Measurements from ENCODE around the gene RAB31. TPM values are rescaled to one million over a fixed set of nuclear protein-coding genes. Genes with fewer than 3 reads are reported as not detected.

RAB31 gene
- polyA plus RNA-seq, 1 of the 3 experiments (the other 2 are of a cell fraction), result 23.0 TPM

- Histone ChIP-seq H2AFZ (ENCODE audit: low read depth) (no peak overlapping the region), H3K9me3 (peaks cover 4% of the 10 kb centered on the region; the same call in 1 of the 2 replicates), H3K9me2 (no peaks in the 10 kb centered on the region), H3K79me2 (ENCODE audit: insufficient read depth) (no peaks in the 10 kb centered on the region), H3K9ac (no peak overlapping the region), H3K27me3 (ENCODE audit: insufficient read depth) (no peaks in the 10 kb centered on the region), H3K27ac (ENCODE audit: low read depth in 2 of 2, low read length in 1 of 2) (no peak overlapping the region), H3K4me2 (no peak overlapping the region), H3F3A (replicated peaks; ENCODE audit: insufficient read depth) (no peaks in the 10 kb centered on the region), H3K4me1 (ENCODE audit: control insufficient read depth in 1 of 2, insufficient read depth in 2 of 2, low read depth in 1 of 2, low read length in 1 of 2) (peaks cover 0 to 2% of the 10 kb centered on the region in 2 experiments; a peak in 1 of 4 replicates), H3K4me3 (ENCODE audit: low read depth in 2 of 2, low read length in 1 of 2) (no peak overlapping the region), H4K20me1 (ENCODE audit: insufficient read depth) (no peaks in the 10 kb centered on the region), H3K36me3 (replicated peaks in 1 of 2; ENCODE audit: control insufficient read depth in 1 of 2, insufficient read depth in 2 of 2, low read length in 1 of 2) (peaks cover 0 to 12% of the 10 kb centered on the region in 2 experiments)
- TF ChIP-seq TEAD4 (IDR thresholded peaks at IDR 0.05; ENCODE audit: borderline replicate concordance, insufficient read depth) (no peak), FOSL2 (IDR thresholded peaks at IDR 0.05; ENCODE audit: borderline replicate concordance, low read depth) (no peak), SMC3 (IDR thresholded peaks at IDR 0.05; ENCODE audit: low read depth, low read length) (no peak), YY1 (IDR thresholded peaks at IDR 0.05; ENCODE audit: low read depth) (no peak), NRF1 (IDR thresholded peaks at IDR 0.05; ENCODE audit: low read depth, low read length) (no peak), GABPA (IDR thresholded peaks at IDR 0.05; ENCODE audit: low read depth) (no peak), RAD21 (IDR thresholded peaks at IDR 0.05; ENCODE audit: low read length) (no peak), POLR2AphosphoS5 (IDR thresholded peaks at IDR 0.05; ENCODE audit: low read depth, low read length) (no peak), FOXJ3 (CRISPR knock-in tag; IDR thresholded peaks at IDR 0.05) (no peak), ELF1 (IDR thresholded peaks at IDR 0.05) (no peak), TCF12 (IDR thresholded peaks at IDR 0.05) (no peak), IRF3 (IDR thresholded peaks at IDR 0.05; ENCODE audit: low read depth, low read length) (no peak), PBX3 (IDR thresholded peaks at IDR 0.05) (no peak), MXI1 (IDR thresholded peaks at IDR 0.05; ENCODE audit: low read depth, low read length) (no peak), RCOR1 (IDR thresholded peaks at IDR 0.05; ENCODE audit: low read length) (no peak), TAF1 (IDR thresholded peaks at IDR 0.05; ENCODE audit: borderline replicate concordance, low read depth, low read length) (no peak), EZH2phosphoT487 (IDR thresholded peaks at IDR 0.05; ENCODE audit: borderline replicate concordance, low read depth) (no peak)
- TF ChIP-seq, protein P1, sequence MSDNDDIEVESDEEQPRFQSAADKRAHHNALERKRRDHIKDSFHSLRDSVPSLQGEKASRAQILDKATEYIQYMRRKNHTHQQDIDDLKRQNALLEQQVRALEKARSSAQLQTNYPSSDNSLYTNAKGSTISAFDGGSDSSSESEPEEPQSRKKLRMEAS (IDR thresholded peaks at IDR 0.05; ENCODE audit: low read depth), result no peak
- TF ChIP-seq, protein P2, sequence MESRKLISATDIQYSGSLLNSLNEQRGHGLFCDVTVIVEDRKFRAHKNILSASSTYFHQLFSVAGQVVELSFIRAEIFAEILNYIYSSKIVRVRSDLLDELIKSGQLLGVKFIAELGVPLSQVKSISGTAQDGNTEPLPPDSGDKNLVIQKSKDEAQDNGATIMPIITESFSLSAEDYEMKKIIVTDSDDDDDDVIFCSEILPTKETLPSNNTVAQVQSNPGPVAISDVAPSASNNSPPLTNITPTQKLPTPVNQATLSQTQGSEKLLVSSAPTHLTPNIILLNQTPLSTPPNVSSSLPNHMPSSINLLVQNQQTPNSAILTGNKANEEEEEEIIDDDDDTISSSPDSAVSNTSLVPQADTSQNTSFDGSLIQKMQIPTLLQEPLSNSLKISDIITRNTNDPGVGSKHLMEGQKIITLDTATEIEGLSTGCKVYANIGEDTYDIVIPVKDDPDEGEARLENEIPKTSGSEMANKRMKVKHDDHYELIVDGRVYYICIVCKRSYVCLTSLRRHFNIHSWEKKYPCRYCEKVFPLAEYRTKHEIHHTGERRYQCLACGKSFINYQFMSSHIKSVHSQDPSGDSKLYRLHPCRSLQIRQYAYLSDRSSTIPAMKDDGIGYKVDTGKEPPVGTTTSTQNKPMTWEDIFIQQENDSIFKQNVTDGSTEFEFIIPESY (IDR thresholded peaks at IDR 0.05; ENCODE audit: borderline replicate concordance, low read depth), result no peak
- TF ChIP-seq, protein P3, sequence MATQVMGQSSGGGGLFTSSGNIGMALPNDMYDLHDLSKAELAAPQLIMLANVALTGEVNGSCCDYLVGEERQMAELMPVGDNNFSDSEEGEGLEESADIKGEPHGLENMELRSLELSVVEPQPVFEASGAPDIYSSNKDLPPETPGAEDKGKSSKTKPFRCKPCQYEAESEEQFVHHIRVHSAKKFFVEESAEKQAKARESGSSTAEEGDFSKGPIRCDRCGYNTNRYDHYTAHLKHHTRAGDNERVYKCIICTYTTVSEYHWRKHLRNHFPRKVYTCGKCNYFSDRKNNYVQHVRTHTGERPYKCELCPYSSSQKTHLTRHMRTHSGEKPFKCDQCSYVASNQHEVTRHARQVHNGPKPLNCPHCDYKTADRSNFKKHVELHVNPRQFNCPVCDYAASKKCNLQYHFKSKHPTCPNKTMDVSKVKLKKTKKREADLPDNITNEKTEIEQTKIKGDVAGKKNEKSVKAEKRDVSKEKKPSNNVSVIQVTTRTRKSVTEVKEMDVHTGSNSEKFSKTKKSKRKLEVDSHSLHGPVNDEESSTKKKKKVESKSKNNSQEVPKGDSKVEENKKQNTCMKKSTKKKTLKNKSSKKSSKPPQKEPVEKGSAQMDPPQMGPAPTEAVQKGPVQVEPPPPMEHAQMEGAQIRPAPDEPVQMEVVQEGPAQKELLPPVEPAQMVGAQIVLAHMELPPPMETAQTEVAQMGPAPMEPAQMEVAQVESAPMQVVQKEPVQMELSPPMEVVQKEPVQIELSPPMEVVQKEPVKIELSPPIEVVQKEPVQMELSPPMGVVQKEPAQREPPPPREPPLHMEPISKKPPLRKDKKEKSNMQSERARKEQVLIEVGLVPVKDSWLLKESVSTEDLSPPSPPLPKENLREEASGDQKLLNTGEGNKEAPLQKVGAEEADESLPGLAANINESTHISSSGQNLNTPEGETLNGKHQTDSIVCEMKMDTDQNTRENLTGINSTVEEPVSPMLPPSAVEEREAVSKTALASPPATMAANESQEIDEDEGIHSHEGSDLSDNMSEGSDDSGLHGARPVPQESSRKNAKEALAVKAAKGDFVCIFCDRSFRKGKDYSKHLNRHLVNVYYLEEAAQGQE (IDR thresholded peaks at IDR 0.05; ENCODE audit: low read depth, low read length), result no peak
- ChIA-PET CTCF (interaction anchor here (1.3 kb wide), 1 partner anchor 9 kb away, joined by 4 read pairs; no protein-coding TSS in a partner anchor), POLR2A (no interaction called here)
- DNase-seq, result no peak
These were observed 153.1 kb downstream of the RAB31 start for GRCh38 chr18:9861157-9861556.

Measured in SK-N-SH (cell line).